CD8-positive, alpha-beta memory T cell (primary cell): ENCODE measurements around the gene ZGPAT. TPM values are rescaled to one million over a fixed set of nuclear protein-coding genes. Genes with fewer than 3 reads are reported as not detected.

Source experiments
- CTCF ChIA-PET: fragments of 350-600 bp; sonication (Branson Sonifier 250); formaldehyde crosslinking; loops from one replicate; lab custom pipeline; 2021; ENCODE audit warnings: antibody characterized with exemption; lab: Charles Lee
- POLR2A ChIA-PET: fragments of 350-600 bp; sonication (Branson Sonifier 250); formaldehyde crosslinking; loops from one replicate; lab custom pipeline; 2021; ENCODE audit warnings: antibody characterized with exemption; lab: Charles Lee
- DNase-seq, 5 donors: peaks; one replicate each; pipeline versions ENCODE4 v3.0.0 to v3.0.0-alpha.2; 2020 to 2022; ENCODE audit warnings: mixed read lengths in 1 of 5
- H3K27ac ChIP-seq: one replicate; pipeline ENCODE4 v1.7.0; 2013; ENCODE audit warnings: low read depth, mild to moderate bottlenecking, low read length, moderate library complexity
- H3K27me3 ChIP-seq: 2 replicates; pipeline ENCODE4 v1.7.0; 2013; ENCODE audit warnings: low read length, mild to moderate bottlenecking; ENCODE audit not compliant: insufficient read depth, poor library complexity, severe bottlenecking
- H3K36me3 ChIP-seq: 2 replicates; pipeline ENCODE4 v1.7.0; 2013; ENCODE audit warnings: mild to moderate bottlenecking, low read length, moderate library complexity; ENCODE audit not compliant: insufficient read depth
- H3K4me1 ChIP-seq: 2 replicates; pipeline ENCODE4 v1.7.0; 2013; ENCODE audit warnings: mild to moderate bottlenecking, low read length, moderate library complexity; ENCODE audit not compliant: insufficient read depth
- H3K4me3 ChIP-seq: 2 replicates; pipeline ENCODE4 v1.7.0; 2013; ENCODE audit warnings: mild to moderate bottlenecking, low read length
- H3K9me3 ChIP-seq: 2 replicates; pipeline ENCODE4 v1.7.0; 2013; ENCODE audit warnings: mild to moderate bottlenecking, low read length
- H3K27ac Mint-ChIP-seq, 8 donors: one replicate each; pipeline ENCODE4 v1.8.0; 2020 to 2021; ENCODE audit warnings: mixed read lengths in 8 of 8, mild to moderate bottlenecking in 6 of 8, inconsistent platforms in 3 of 8, moderate library complexity in 3 of 8
- H3K27me3 Mint-ChIP-seq, 2 donors: one replicate each; pipeline ENCODE4 v1.8.0; 2020 to 2021; ENCODE audit warnings: mixed read lengths in 2 of 2, mild to moderate bottlenecking in 1 of 2, moderate library complexity in 1 of 2
- H3K36me3 Mint-ChIP-seq, 3 donors: one replicate each; pipeline ENCODE4 v1.8.0; 2020 to 2021; ENCODE audit warnings: mixed read lengths in 3 of 3, inconsistent platforms in 1 of 3, mild to moderate bottlenecking in 1 of 3
- H3K4me1 Mint-ChIP-seq, 3 donors: one replicate each; pipeline ENCODE4 v1.8.0; 2020 to 2021; ENCODE audit warnings: mixed read lengths in 3 of 3, inconsistent platforms in 1 of 3, mild to moderate bottlenecking in 1 of 3
- H3K4me3 Mint-ChIP-seq, 7 donors: one replicate each; pipeline ENCODE4 v1.8.0; 2020 to 2021; ENCODE audit warnings: mixed read lengths in 7 of 7, mild to moderate bottlenecking in 6 of 7, moderate library complexity in 4 of 7, inconsistent platforms in 2 of 7
- H3K9me3 Mint-ChIP-seq, 5 donors: one replicate each; pipeline ENCODE4 v1.8.0; 2020 to 2022; ENCODE audit warnings: mixed read lengths in 5 of 5, mild to moderate bottlenecking in 3 of 5, moderate library complexity in 2 of 5, inconsistent platforms in 1 of 5
- polyA plus RNA-seq: library from polyadenylated mRNA; unstranded; fragments of 300-500 nt; fragmentation: Illumina TruSeq; gene quantifications from one replicate; pipeline ENCODE4 v1.2.3, GENCODE V29; 2021
- total RNA-seq, 2 experiments: library from RNA; stranded (reverse); gene quantifications; one replicate each; pipeline ENCODE4 v1.2.3, GENCODE V29; 2021

The ZGPAT gene
- total and polyA plus RNA-seq, 3 experiments from 2014 or later, result 29.7 to 77.5 (median 29.9) TPM

GRCh38 chr20:63755933-63756647 lies 48.3 kb downstream of the ZGPAT start:
- H3K9me3 ChIP-seq, result no peaks in the 10 kb centered on the region
- H3K4me3 Mint-ChIP-seq, result peak overlapping the region in 1 of 7 donors; percentile 46
- peak overlapping the region in 1 of 8 donors; percentile 39 for H3K27ac Mint-ChIP-seq
- POLR2A ChIA-PET, result no interaction called here
- no peaks in the 10 kb centered on the region for H3K36me3 ChIP-seq
- H3K9me3 Mint-ChIP-seq, result no peaks in the 10 kb centered on the region
- peaks cover 13 to 24% (median 23%) of the 10 kb centered on the region in 3 donors for H3K4me1 Mint-ChIP-seq
- H3K27ac ChIP-seq, result no peak overlapping the region
- H3K4me1 ChIP-seq, result peaks cover 16% of the 10 kb centered on the region
- no peak for DNase-seq
- no peak overlapping the region for H3K4me3 ChIP-seq
- H3K27me3 Mint-ChIP-seq, result no peaks in the 10 kb centered on the region
- H3K36me3 Mint-ChIP-seq, result no peaks in the 10 kb centered on the region
- no peaks in the 10 kb centered on the region for H3K27me3 ChIP-seq
- CTCF ChIA-PET, result interaction anchor here (1.2 kb wide), 1 partner anchor 219 kb away, joined by 3 read pairs; the partner anchor contains the start of gene PTK6

GRCh38 chr20:63756648-63756991 lies 48.8 kb downstream of the ZGPAT start:
- CTCF ChIA-PET, result no interaction called here
- Mint-ChIP-seq H3K27me3 (no peaks in the 10 kb centered on the region), H3K9me3 (no peaks in the 10 kb centered on the region), H3K4me3 (peak overlapping the region in 2 of 7 donors; percentile 15 to 46), H3K27ac (peak overlapping the region in 2 of 8 donors; percentile 29 to 39), H3K36me3 (no peaks in the 10 kb centered on the region), H3K4me1 (peaks cover 10 to 22% (median 20%) of the 10 kb centered on the region in 3 donors)
- POLR2A ChIA-PET, result no interaction called here
- Histone ChIP-seq H3K4me3 (no peak overlapping the region), H3K4me1 (peaks cover 12% of the 10 kb centered on the region), H3K9me3 (no peaks in the 10 kb centered on the region), H3K27ac (no peak overlapping the region), H3K27me3 (no peaks in the 10 kb centered on the region), H3K36me3 (no peaks in the 10 kb centered on the region)
- DNase-seq, result peak in 1 of 5 donors; percentile 42

- ChIA-PET POLR2A (interaction anchor here (1.2 kb wide), 1 partner anchor 21 kb away, joined by 3 read pairs; no protein-coding TSS in a partner anchor), CTCF (interaction anchor here (1.1 to 1.2 kb wide), 2 partner anchors 24 to 28 kb away, joined by 3 to 4 read pairs; no protein-coding TSS in a partner anchor)
- H3K9me3 ChIP-seq, result no peaks in the 10 kb centered on the region
- no peak for DNase-seq
- no peaks in the 10 kb centered on the region for H3K27me3 Mint-ChIP-seq
- no peaks in the 10 kb centered on the region for H3K36me3 ChIP-seq
- peak overlapping the region in 2 of 8 donors; percentile 30 to 41 for H3K27ac Mint-ChIP-seq
- no peak overlapping the region for H3K4me3 ChIP-seq
- H3K4me1 ChIP-seq, result peaks cover 12% of the 10 kb centered on the region
- no peak overlapping the region for H3K27ac ChIP-seq
- no peaks in the 10 kb centered on the region for H3K27me3 ChIP-seq
- H3K9me3 Mint-ChIP-seq, result no peaks in the 10 kb centered on the region
- H3K4me1 Mint-ChIP-seq, result peaks cover 6 to 22% (median 18%) of the 10 kb centered on the region in 3 donors
- no peaks in the 10 kb centered on the region for H3K36me3 Mint-ChIP-seq
- H3K4me3 Mint-ChIP-seq, result no peak overlapping the region
Measured at GRCh38 chr20:63758152-63758551, 50.3 kb downstream of the ZGPAT start.

- ChIA-PET POLR2A (interaction anchor here (1.1 kb wide), 1 partner anchor 7 kb away, joined by 7 read pairs; no protein-coding TSS in a partner anchor), CTCF (interaction anchor here (0.7 to 0.9 kb wide), 2 partner anchors 26 to 263 kb away, joined by 3 read pairs; no protein-coding TSS in a partner anchor)
- H3K4me3 Mint-ChIP-seq, result no peak overlapping the region
- peaks cover 0 to 2% of the 10 kb centered on the region in 2 donors for H3K27me3 Mint-ChIP-seq
- H3K36me3 Mint-ChIP-seq, result no peaks in the 10 kb centered on the region
- Histone ChIP-seq H3K36me3 (no peaks in the 10 kb centered on the region), H3K4me1 (peaks cover 12% of the 10 kb centered on the region), H3K4me3 (no peak overlapping the region), H3K9me3 (no peaks in the 10 kb centered on the region), H3K27ac (no peak overlapping the region), H3K27me3 (no peaks in the 10 kb centered on the region)
- no peak for DNase-seq
- no peak overlapping the region for H3K27ac Mint-ChIP-seq
- peaks cover 6 to 22% (median 18%) of the 10 kb centered on the region in 3 donors for H3K4me1 Mint-ChIP-seq
- no peaks in the 10 kb centered on the region for H3K9me3 Mint-ChIP-seq
Measured at GRCh38 chr20:63759377-63759901, 51.6 kb downstream of the ZGPAT start.

GRCh38 chr20:63765082-63765873 lies 57.4 kb downstream of the ZGPAT start:
- Mint-ChIP-seq H3K27me3 (peaks cover 2 to 4% of the 10 kb centered on the region in 2 donors), H3K27ac (peak overlapping the region in 2 of 8 donors; percentile 29 to 46), H3K4me1 (no peaks in the 10 kb centered on the region), H3K9me3 (no peaks in the 10 kb centered on the region), H3K36me3 (no peaks in the 10 kb centered on the region), H3K4me3 (no peak overlapping the region)
- Histone ChIP-seq H3K27ac (no peak overlapping the region), H3K4me3 (no peak overlapping the region), H3K36me3 (no peaks in the 10 kb centered on the region), H3K9me3 (no peaks in the 10 kb centered on the region), H3K27me3 (no peaks in the 10 kb centered on the region), H3K4me1 (no peaks in the 10 kb centered on the region)
- DNase-seq, result no peak
- POLR2A ChIA-PET, result no interaction called here
- CTCF ChIA-PET, result interaction anchor here (1.2 kb wide), 1 partner anchor 29 kb away, joined by 3 read pairs; the partner anchor contains the start of gene LIME1

GRCh38 chr20:63765902-63766301 lies 58.1 kb downstream of the ZGPAT start:
- Mint-ChIP-seq H3K36me3 (no peaks in the 10 kb centered on the region), H3K4me3 (no peak overlapping the region), H3K4me1 (no peaks in the 10 kb centered on the region), H3K9me3 (no peaks in the 10 kb centered on the region), H3K27me3 (peaks cover 2 to 4% of the 10 kb centered on the region in 2 donors), H3K27ac (peak overlapping the region in 1 of 8 donors; percentile 46)
- ChIA-PET CTCF (no interaction called here), POLR2A (no interaction called here)
- Histone ChIP-seq H3K27ac (no peak overlapping the region), H3K36me3 (no peaks in the 10 kb centered on the region), H3K27me3 (no peaks in the 10 kb centered on the region), H3K9me3 (no peaks in the 10 kb centered on the region), H3K4me1 (no peaks in the 10 kb centered on the region), H3K4me3 (no peak overlapping the region)
- DNase-seq, result no peak

- no peaks in the 10 kb centered on the region for H3K9me3 ChIP-seq
- no peaks in the 10 kb centered on the region for H3K4me1 ChIP-seq
- no peaks in the 10 kb centered on the region for H3K27me3 ChIP-seq
- POLR2A ChIA-PET, result interaction anchor here (0.5 kb wide), 1 partner anchor 27 kb away, joined by 3 read pairs; no protein-coding TSS in a partner anchor
- H3K36me3 ChIP-seq, result no peaks in the 10 kb centered on the region
- CTCF ChIA-PET, result no interaction called here
- no peak overlapping the region for H3K4me3 ChIP-seq
- H3K36me3 Mint-ChIP-seq, result no peaks in the 10 kb centered on the region
- H3K27ac ChIP-seq, result no peak overlapping the region
- H3K4me3 Mint-ChIP-seq, result no peak overlapping the region
- no peaks in the 10 kb centered on the region for H3K9me3 Mint-ChIP-seq
- H3K4me1 Mint-ChIP-seq, result no peaks in the 10 kb centered on the region
- H3K27ac Mint-ChIP-seq, result no peak overlapping the region
- peaks cover 2 to 4% of the 10 kb centered on the region in 2 donors for H3K27me3 Mint-ChIP-seq
- no peak for DNase-seq
Measured at GRCh38 chr20:63766695-63767426, 59.0 kb downstream of the ZGPAT start.
